Adipocyte (in vitro differentiated cells): ENCODE data around the gene CFAP74.
A peak's percentile ranks its signal among the peaks of the same experiment; 100 is the strongest.

ENCODE experiments used
- DNase-seq: peaks from one replicate; pipeline ENCODE4 v3.0.0-alpha.2; 2015; ENCODE audit warnings: low read depth
- H3K27me3 ChIP-seq: replicated peaks from 2 replicates; pipeline ENCODE4 v1.7.0; 2013; ENCODE audit warnings: mild to moderate bottlenecking, low read length, moderate library complexity; ENCODE audit not compliant: control insufficient read depth, insufficient read depth
- H3K36me3 ChIP-seq: 2 replicates; pipeline ENCODE4 v1.7.0; 2013; ENCODE audit warnings: low read length, mild to moderate bottlenecking, moderate library complexity; ENCODE audit not compliant: control insufficient read depth, insufficient read depth, severe bottlenecking
- H3K4me1 ChIP-seq: 2 replicates; pipeline ENCODE4 v1.7.0; 2013; ENCODE audit warnings: mild to moderate bottlenecking, low read length, moderate library complexity; ENCODE audit not compliant: control insufficient read depth, insufficient read depth
- H3K4me3 ChIP-seq: 2 replicates; pipeline ENCODE4 v1.7.0; 2013; ENCODE audit warnings: mild to moderate bottlenecking, low read length, moderate library complexity
- H3K9ac ChIP-seq: 2 replicates; pipeline ENCODE4 v1.7.0; 2013; ENCODE audit warnings: mild to moderate bottlenecking, low read length, moderate library complexity
- H3K9me3 ChIP-seq: 2 replicates; pipeline ENCODE4 v1.7.0; 2013; ENCODE audit warnings: mild to moderate bottlenecking, low read length, moderate library complexity; ENCODE audit not compliant: control insufficient read depth

The CFAP74 gene

GRCh38 chr1:2046953-2047748, 43.6 kb upstream of the CFAP74 start:
- DNase-seq, result no peak
- no peak overlapping the region for H3K4me3 ChIP-seq
- H3K9me3 ChIP-seq, result no peaks in the 10 kb centered on the region
- H3K4me1 ChIP-seq, result peaks cover 17% of the 10 kb centered on the region
- H3K9ac ChIP-seq, result no peak overlapping the region
- peaks cover 36% of the 10 kb centered on the region for H3K27me3 ChIP-seq
- H3K36me3 ChIP-seq, result no peaks in the 10 kb centered on the region

- Histone ChIP-seq H3K9me3 (no peaks in the 10 kb centered on the region), H3K27me3 (peaks cover 37% of the 10 kb centered on the region), H3K9ac (no peak overlapping the region), H3K4me1 (peaks cover 17% of the 10 kb centered on the region), H3K4me3 (no peak overlapping the region), H3K36me3 (no peaks in the 10 kb centered on the region)
- peak; percentile 42 for DNase-seq
Observed at GRCh38 chr1:2046174-2046917, 42.8 kb upstream of the CFAP74 start.

DNA sequence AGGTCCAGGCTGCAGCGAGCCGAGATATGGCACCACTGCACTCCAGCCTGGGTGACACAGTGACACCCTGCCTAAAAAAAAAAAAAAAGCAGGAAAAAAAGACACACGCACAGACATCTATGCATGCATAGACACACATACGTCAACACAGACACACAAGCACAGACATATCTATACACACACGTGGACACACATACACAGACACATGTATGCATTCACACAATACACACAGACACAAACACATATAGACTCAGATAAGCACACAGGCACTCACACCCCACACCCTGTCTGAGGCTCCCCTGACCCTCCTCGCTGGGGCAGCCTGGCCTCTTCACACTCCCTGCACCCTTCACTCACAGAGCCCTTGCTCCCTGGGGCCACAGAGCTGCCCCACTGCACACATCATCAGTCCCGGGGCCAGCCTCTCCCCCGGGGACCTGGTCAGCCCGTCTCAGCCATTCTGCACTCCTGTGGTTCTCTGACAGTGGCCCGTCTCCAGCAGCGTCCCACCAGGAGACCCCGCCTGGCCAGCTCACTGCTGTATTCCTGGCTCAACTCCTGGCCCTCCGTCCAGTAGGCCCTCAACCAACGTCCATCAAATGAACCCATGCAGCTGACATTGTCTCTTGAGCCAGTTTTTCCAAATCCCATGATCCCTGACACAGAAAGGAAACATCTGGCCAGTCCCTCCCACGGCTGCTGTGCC, 42.0 kb upstream of the CFAP74 start:
- no peak for DNase-seq
- Histone ChIP-seq H3K36me3 (no peaks in the 10 kb centered on the region), H3K9me3 (no peaks in the 10 kb centered on the region), H3K27me3 (peaks cover 42% of the 10 kb centered on the region), H3K4me3 (no peak overlapping the region), H3K9ac (peak overlapping the region; percentile 47), H3K4me1 (peaks cover 17% of the 10 kb centered on the region)

DNA sequence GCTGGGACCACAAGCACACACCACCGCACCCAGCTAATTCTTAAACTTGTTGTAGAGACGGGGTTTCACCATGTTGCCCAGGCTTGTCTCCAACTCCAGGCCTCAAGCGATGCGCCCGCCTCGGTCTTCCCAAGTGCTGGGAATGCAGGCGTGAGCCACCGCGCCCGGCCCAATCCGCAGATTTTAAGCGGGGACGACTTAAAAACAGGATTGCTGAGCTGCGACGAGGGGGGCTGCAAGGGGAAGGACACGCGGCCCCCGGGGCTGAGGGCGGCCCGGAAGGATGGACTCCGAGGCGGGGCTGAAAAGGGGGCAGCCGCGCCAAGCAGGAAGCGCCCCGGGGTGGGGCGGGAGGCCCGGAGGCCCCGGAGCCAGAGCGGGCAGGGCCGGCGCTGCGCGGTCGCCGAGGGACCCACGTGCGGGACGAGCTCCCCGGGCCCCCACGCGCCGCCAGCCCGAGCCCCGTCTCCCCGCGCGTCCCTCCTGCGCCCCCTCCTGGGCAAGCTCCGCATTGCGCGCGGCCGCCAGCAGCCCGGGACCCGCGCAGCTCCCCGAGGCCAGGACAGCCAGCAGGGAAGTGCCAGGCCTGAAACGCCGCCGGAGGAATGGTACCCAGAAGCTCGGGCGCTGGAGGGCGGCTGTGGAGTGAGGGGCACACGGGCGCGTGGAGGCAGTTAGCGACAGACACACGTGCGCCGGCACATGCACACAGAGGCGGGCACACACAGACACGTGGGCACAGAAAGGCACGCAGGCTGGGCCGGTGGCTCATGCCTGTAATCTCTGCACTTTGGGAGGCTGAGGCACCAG, 41.1 kb upstream of the CFAP74 start:
- H3K4me1 ChIP-seq, result peaks cover 17% of the 10 kb centered on the region
- peak overlapping the region; percentile 33 for H3K4me3 ChIP-seq
- H3K9ac ChIP-seq, result peak overlapping the region; percentile 47
- DNase-seq, result peak; percentile 83
- peaks cover 39% of the 10 kb centered on the region for H3K27me3 ChIP-seq
- H3K9me3 ChIP-seq, result peaks cover 2% of the 10 kb centered on the region
- H3K36me3 ChIP-seq, result no peaks in the 10 kb centered on the region

GRCh38 chr1:2043886-2044285, 40.3 kb upstream of the CFAP74 start:
- Histone ChIP-seq H3K9me3 (peaks cover 5% of the 10 kb centered on the region), H3K4me3 (no peak overlapping the region), H3K4me1 (peaks cover 17% of the 10 kb centered on the region), H3K36me3 (no peaks in the 10 kb centered on the region), H3K27me3 (peaks cover 31% of the 10 kb centered on the region), H3K9ac (no peak overlapping the region)
- DNase-seq, result no peak

DNA sequence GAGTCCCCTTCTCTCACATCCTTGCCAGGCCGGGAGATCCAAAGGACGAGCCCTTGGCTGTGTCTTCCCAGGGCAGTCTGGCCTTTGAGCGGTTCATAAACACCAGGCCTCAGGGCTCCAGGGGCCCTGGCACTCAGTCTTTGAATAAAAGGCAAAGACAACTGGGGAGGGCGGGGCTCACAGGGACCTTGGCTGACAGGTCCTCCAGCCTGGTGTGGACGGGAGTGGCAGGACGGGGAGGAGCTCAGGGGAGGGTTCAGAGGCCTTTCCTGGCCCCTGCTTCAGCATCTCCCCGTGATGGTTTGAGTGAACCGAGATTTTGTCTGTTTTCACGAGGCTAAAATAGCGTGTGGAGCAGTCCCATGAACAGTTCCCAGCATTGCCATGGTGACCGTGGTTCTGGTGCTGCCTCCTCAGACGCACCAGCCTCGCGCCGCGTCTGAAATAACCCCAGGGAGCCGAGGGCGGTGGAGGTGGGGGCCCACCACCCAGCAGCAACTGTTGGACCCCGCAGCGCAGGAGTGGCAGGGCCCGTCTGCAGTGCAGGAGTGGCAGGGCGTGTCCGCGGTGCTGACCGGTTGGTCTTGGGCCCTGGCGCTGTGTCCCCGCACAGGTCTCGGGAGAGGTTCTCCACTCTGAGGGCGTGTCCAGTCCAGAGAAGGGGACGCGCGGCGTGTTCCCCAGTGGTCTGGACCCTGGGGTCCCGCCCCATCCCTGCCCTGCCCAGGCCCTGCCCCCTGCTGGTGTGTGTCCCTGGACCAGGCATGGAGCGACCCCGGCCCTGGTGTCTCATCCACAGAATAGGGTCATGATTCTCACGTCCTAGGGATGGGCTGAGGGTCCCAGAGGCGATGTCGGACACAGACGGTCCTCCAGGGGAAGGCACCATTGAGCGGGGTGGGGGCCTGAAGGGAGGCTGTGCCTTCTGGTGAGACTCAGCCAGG, 39.5 kb upstream of the CFAP74 start:
- Histone ChIP-seq H3K4me1 (peaks cover 17% of the 10 kb centered on the region), H3K9ac (no peak overlapping the region), H3K36me3 (no peaks in the 10 kb centered on the region), H3K9me3 (peaks cover 13% of the 10 kb centered on the region), H3K4me3 (no peak overlapping the region), H3K27me3 (peaks cover 35% of the 10 kb centered on the region)
- no peak for DNase-seq

GRCh38 chr1:2041887-2042286, 38.3 kb upstream of the CFAP74 start:
- Histone ChIP-seq H3K36me3 (no peaks in the 10 kb centered on the region), H3K9ac (no peak overlapping the region), H3K4me3 (no peak overlapping the region), H3K4me1 (peaks cover 17% of the 10 kb centered on the region), H3K27me3 (peaks cover 36% of the 10 kb centered on the region), H3K9me3 (peaks cover 16% of the 10 kb centered on the region)
- no peak for DNase-seq

DNA sequence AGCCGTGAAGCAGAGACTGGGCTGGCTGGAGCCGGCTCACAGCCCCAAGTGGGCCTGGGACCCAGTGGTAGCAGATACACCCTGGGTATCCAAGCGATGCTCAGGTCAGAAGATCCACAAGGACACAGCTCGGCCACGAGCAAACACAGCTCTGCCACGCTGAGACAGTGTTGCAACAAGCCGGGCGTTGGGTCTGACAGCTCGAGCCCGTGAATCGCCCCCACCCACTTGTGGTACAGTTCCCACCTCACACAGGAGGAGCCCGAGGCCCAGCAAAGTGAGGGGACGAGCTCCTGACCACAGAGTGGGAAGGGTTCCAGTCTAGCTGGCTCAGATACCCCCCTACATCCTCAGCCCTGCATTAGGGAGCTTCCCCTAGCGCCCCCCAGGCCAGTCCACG, 37.7 kb upstream of the CFAP74 start:
- H3K4me1 ChIP-seq, result peaks cover 14% of the 10 kb centered on the region
- peaks cover 36% of the 10 kb centered on the region for H3K27me3 ChIP-seq
- no peak overlapping the region for H3K4me3 ChIP-seq
- H3K9ac ChIP-seq, result no peak overlapping the region
- H3K9me3 ChIP-seq, result peaks cover 16% of the 10 kb centered on the region
- DNase-seq, result no peak
- no peaks in the 10 kb centered on the region for H3K36me3 ChIP-seq

GRCh38 chr1:2039251-2039650, 35.7 kb upstream of the CFAP74 start:
- no peaks in the 10 kb centered on the region for H3K36me3 ChIP-seq
- no peak for DNase-seq
- H3K27me3 ChIP-seq, result peaks cover 35% of the 10 kb centered on the region
- no peaks in the 10 kb centered on the region for H3K4me1 ChIP-seq
- no peak overlapping the region for H3K9ac ChIP-seq
- H3K9me3 ChIP-seq, result peaks cover 16% of the 10 kb centered on the region
- no peak overlapping the region for H3K4me3 ChIP-seq

DNA sequence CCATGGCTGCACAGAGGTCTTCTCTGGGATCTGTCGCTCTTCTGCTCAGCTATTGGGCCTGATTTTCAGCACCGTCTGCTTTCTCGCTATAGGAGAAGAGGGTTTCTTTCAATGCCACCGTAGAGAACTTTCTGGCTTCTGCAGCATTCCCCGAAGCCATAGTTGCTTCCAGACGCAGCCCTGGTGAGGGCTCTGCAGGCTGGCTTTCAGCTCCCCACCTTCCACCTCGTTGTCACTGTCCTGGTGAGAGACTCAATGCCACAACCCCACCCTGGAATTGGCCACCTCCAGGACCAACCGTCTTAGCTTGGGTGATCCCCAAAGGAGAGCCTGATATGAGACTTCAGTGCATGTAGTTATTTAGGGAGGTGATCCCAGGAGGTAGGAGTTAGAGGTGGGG, 34.6 kb upstream of the CFAP74 start:
- no peak for DNase-seq
- Histone ChIP-seq H3K27me3 (peaks cover 33% of the 10 kb centered on the region), H3K9ac (no peak overlapping the region), H3K36me3 (no peaks in the 10 kb centered on the region), H3K4me3 (no peak overlapping the region), H3K4me1 (no peaks in the 10 kb centered on the region), H3K9me3 (peaks cover 16% of the 10 kb centered on the region)
